Body of pancreas (tissue), 4 donors: ENCODE data around the gene PTTG1IP.

Experiments used
- POLR2A ChIP-seq, 3 donors: fragments of 450-650 bp; IDR thresholded peaks; one replicate each; pipeline ENCODE4 v1.6.1; 2016; ENCODE audit warnings: antibody characterized with exemption in 3 of 3, mild to moderate bottlenecking in 2 of 3
- TF ChIP-seq, protein P1 (sequence below), 7 experiments: fragments of 450-650 bp in 4 of 7; fragments of 200-600 bp in 3 of 7; sonication (generic) in 3 of 7; IDR thresholded peaks; one replicate each; pipeline ENCODE4 v1.5.1; 2016 to 2019; ENCODE audit warnings: antibody characterized with exemption in 7 of 7

DNA sequence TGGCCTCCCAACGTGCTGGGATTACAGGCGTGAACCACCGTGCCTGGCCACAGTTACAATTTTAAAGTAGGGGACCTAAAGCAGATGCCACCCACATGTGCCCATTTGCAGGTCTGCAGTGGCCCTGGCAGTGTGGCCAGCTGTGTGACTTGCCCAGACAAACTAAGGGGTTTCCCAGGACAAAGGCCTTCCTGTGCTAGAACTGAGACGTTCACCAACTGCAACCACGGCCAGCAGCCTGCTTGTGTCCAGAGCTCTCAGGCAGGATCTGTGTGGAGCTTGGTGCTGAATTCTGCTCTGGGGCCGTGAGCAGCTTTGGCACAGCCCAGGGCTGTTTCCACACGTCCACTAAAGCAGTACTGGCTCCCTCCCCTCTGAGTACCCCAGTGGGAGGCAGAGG, 10.6 kb upstream of the PTTG1IP start:
- TF ChIP-seq, protein P1, sequence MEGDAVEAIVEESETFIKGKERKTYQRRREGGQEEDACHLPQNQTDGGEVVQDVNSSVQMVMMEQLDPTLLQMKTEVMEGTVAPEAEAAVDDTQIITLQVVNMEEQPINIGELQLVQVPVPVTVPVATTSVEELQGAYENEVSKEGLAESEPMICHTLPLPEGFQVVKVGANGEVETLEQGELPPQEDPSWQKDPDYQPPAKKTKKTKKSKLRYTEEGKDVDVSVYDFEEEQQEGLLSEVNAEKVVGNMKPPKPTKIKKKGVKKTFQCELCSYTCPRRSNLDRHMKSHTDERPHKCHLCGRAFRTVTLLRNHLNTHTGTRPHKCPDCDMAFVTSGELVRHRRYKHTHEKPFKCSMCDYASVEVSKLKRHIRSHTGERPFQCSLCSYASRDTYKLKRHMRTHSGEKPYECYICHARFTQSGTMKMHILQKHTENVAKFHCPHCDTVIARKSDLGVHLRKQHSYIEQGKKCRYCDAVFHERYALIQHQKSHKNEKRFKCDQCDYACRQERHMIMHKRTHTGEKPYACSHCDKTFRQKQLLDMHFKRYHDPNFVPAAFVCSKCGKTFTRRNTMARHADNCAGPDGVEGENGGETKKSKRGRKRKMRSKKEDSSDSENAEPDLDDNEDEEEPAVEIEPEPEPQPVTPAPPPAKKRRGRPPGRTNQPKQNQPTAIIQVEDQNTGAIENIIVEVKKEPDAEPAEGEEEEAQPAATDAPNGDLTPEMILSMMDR (IDR thresholded peaks at IDR 0.05) = no peak
- TF ChIP-seq POLR2A (IDR thresholded peaks at IDR 0.05) = no peak
